GM12872 (cell line): ENCODE data around the gene DMD.

Experiments
- CTCF ChIP-seq: IDR thresholded peaks from 3 replicates; pipeline ENCODE4 v1.5.1; 2011; ENCODE audit warnings: low read depth, mild to moderate bottlenecking, low read length, moderate library complexity; ENCODE audit not compliant: insufficient read depth

The DMD gene

GRCh38 chrX:31320740-31321139 is 1890.6 kb downstream of the DMD start:
- TF ChIP-seq CTCF: no peak

- no peak for TF ChIP-seq CTCF
These were observed 1891.8 kb downstream of the DMD start for GRCh38 chrX:31319586-31319985.

GRCh38 chrX:31318866-31319265 is 1892.5 kb downstream of the DMD start:
- TF ChIP-seq CTCF: no peak

- no peak for TF ChIP-seq CTCF
These were observed 1894.9 kb downstream of the DMD start for GRCh38 chrX:31316340-31316991.

- TF ChIP-seq CTCF: no peak
These were observed 1896.4 kb downstream of the DMD start for GRCh38 chrX:31314921-31315320.

GRCh38 chrX:31307952-31308351 is 1903.4 kb downstream of the DMD start:
- TF ChIP-seq CTCF: no peak

GRCh38 chrX:31302573-31303075 is 1908.7 kb downstream of the DMD start:
- no peak for TF ChIP-seq CTCF

GRCh38 chrX:31301941-31302340 is 1909.4 kb downstream of the DMD start:
- no peak for TF ChIP-seq CTCF
